MCF 10A (cell line): ENCODE results near the gene CTNND1. TPM values are rescaled to one million over a fixed set of nuclear protein-coding genes. Genes with fewer than 3 reads are reported as not detected.
A peak's percentile ranks its signal among the peaks of the same experiment; 100 is the strongest.

ENCODE experiments used
- BruUV-seq: library from RNA; stranded (reverse); fragments of 400-500 nt; replicated peaks from 2 replicates; lab custom pipeline; 2021; lab: Mats Ljungman, UMichigan
- CTCF ChIA-PET: fragments of 300-600 bp; sonication (Branson Sonifier 250); formaldehyde crosslinking; extraction: SDS; loops from one replicate; lab custom pipeline; 2021; ENCODE audit warnings: antibody characterized with exemption, inconsistent platforms; lab: Yijun Ruan, JAX
- POLR2A ChIA-PET: fragments of 300-600, 350-650 bp; sonication (Branson Sonifier 250); formaldehyde crosslinking; extraction: SDS; loops from one replicate; lab custom pipeline; 2020; ENCODE audit warnings: antibody characterized with exemption, inconsistent platforms; lab: Yijun Ruan, JAX
- DNase-seq: peaks from one replicate; pipeline ENCODE4 v3.0.0-alpha.2; 2018; ENCODE audit not compliant: unreplicated experiment
- H3K27ac Mint-ChIP-seq: one replicate; pipeline ENCODE4 v1.8.0; 2022; ENCODE audit warnings: mild to moderate bottlenecking, low read depth, mixed read lengths; ENCODE audit not compliant: unreplicated experiment
- H3K27me3 Mint-ChIP-seq: one replicate; pipeline ENCODE4 v1.8.0; 2022; ENCODE audit warnings: mixed read lengths; ENCODE audit not compliant: insufficient read depth, unreplicated experiment
- H3K36me3 Mint-ChIP-seq: one replicate; pipeline ENCODE4 v1.8.0; 2022; ENCODE audit warnings: mild to moderate bottlenecking, moderate library complexity, mixed read lengths; ENCODE audit not compliant: insufficient read depth, unreplicated experiment
- H3K4me1 Mint-ChIP-seq: one replicate; pipeline ENCODE4 v1.8.0; 2022; ENCODE audit warnings: mixed read lengths; ENCODE audit not compliant: insufficient read depth, unreplicated experiment
- H3K4me3 Mint-ChIP-seq: one replicate; pipeline ENCODE4 v1.8.0; 2022; ENCODE audit warnings: mild to moderate bottlenecking, moderate library complexity, mixed read lengths; ENCODE audit not compliant: unreplicated experiment
- H3K9me3 Mint-ChIP-seq: one replicate; pipeline ENCODE4 v1.8.0; 2022; ENCODE audit warnings: mixed read lengths; ENCODE audit not compliant: unreplicated experiment
- intact Hi-C: fragments of 100-400 bp; cut with micrococcal nuclease; formaldehyde crosslinking; loops from 2 replicates; pipeline ENCODE4 v1.14.1; 2022
- total RNA-seq: library from RNA; stranded (reverse); gene quantifications from 2 replicates; pipeline ENCODE4 v1.2.3, GENCODE V29; 2022
- TF ChIP-seq, protein P1 (sequence below): fragments of 200-600 bp; IDR thresholded peaks from one replicate; pipeline ENCODE4 v1.8.0; 2022; ENCODE audit warnings: antibody characterized with exemption, mild to moderate bottlenecking; ENCODE audit not compliant: unreplicated experiment

The CTNND1 gene
- total RNA-seq, 1 experiment from 2014 or later = 114 TPM

DNA sequence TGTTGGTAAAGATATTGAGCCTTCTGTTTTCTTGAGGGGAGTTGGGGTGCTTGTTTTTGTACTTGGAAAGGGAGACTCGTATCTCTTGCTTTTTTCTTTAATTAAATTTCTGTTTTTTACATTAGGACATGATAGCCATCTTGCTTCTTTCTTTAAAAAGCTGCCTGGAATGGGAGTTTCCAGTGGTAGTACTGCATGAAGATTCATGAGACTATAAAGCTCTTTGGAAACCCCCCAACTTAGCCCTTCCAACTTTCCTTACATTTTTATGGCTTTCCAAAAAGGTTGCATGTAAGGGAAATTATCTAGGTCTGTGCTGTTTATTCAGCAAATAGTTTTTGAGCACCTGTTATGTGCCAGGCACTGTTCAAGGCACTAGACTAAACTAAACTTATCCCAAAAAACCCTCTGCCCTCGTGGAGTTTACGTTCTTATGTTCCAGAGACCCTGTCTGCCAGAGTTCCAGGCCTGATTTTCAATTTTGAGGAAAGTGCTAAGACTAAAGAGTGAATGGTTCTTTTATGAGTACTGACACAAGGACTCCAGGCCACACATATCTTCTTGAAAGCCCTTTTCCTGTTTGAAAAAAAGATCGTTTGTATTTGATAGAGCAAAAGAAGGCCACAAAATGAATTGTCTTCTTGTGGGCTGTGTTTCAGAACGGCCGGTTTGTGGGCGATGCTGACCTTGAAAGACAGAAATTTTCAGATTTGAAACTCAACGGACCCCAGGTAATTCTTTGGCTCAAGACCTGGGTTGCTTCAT, 31.9 kb downstream of the CTNND1 start:
- Mint-ChIP-seq H3K27me3 (no peaks in the 10 kb centered on the region), H3K4me1 (peaks cover 34% of the 10 kb centered on the region), H3K9me3 (no peaks in the 10 kb centered on the region), H3K27ac (peak overlapping the region; percentile 84), H3K4me3 (peak overlapping the region; percentile 70), H3K36me3 (peaks cover 50% of the 10 kb centered on the region)
- POLR2A ChIA-PET = interaction anchor here (0.7 to 4.5 kb wide), 7 partner anchors 8 to 1377 kb away, joined by 3 to 34 read pairs (median 4); partner anchors contain the start of genes CTNND1, MED19, SELENOH and TMX2
- intact Hi-C loops = no loop called here
- no TSS peak for BruUV-seq
- DNase-seq = no peak
- CTCF ChIA-PET = interaction anchor here (0.6 to 6.1 kb wide), 3 partner anchors 26 to 430 kb away, joined by 3 to 62 read pairs (median 3); partner anchors contain the start of gene CTNND1
- TF ChIP-seq, protein P1, sequence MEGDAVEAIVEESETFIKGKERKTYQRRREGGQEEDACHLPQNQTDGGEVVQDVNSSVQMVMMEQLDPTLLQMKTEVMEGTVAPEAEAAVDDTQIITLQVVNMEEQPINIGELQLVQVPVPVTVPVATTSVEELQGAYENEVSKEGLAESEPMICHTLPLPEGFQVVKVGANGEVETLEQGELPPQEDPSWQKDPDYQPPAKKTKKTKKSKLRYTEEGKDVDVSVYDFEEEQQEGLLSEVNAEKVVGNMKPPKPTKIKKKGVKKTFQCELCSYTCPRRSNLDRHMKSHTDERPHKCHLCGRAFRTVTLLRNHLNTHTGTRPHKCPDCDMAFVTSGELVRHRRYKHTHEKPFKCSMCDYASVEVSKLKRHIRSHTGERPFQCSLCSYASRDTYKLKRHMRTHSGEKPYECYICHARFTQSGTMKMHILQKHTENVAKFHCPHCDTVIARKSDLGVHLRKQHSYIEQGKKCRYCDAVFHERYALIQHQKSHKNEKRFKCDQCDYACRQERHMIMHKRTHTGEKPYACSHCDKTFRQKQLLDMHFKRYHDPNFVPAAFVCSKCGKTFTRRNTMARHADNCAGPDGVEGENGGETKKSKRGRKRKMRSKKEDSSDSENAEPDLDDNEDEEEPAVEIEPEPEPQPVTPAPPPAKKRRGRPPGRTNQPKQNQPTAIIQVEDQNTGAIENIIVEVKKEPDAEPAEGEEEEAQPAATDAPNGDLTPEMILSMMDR = no peak

DNA sequence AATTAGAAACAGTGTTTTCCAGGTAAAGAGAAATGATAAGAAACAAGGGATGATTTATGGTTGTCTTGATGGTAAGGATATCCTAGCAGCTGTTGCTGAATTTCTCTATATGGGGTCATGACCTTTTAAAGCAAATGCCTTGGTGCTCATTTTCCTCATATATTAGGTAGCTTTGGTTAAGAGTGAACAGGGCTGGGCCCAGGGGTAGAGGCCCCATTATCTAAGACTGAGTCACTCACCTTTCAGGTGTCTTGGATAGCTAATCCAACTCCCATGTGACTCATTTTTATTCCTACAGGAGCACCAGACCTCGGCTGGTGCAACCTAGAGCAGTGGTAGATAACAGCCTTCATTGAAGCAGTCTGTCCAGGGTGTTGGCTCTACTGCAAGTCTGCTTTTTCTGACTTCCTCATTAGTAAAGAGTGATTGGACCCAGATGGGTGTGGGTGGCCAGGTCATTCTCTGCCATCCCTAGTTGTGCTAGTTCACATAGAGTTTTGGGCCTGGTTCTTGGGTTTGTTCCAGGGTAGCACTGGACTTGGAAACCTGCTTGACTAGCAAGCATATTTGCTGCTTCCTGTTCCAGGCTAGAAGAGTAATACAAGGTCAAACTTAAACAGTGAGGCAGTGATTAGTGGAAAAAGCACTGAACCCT, 37.4 kb downstream of the CTNND1 start:
- POLR2A ChIA-PET = interaction anchor here (0.7 to 6.2 kb wide), 14 partner anchors 10 to 778 kb away, joined by 3 to 215 read pairs (median 4); partner anchors contain the start of genes CTNND1, MED19, SELENOH and TMX2
- Mint-ChIP-seq H3K27ac (peak overlapping the region; percentile 64), H3K27me3 (no peaks in the 10 kb centered on the region), H3K4me3 (no peak overlapping the region), H3K36me3 (peaks cover 80% of the 10 kb centered on the region), H3K9me3 (no peaks in the 10 kb centered on the region), H3K4me1 (peaks cover 20% of the 10 kb centered on the region)
- BruUV-seq = no TSS peak
- intact Hi-C loops = loop anchor here (1.0 kb wide), 3 partner anchors 21 to 87 kb away; partner anchors contain the start of genes MED19 and TMX2
- CTCF ChIA-PET = interaction anchor here (0.6 to 14.9 kb wide), 12 partner anchors 10 to 725 kb away, joined by 3 to 312 read pairs (median 6); partner anchors contain the start of genes BTBD18 and CTNND1
- TF ChIP-seq, protein P1 = no peak
- DNase-seq = peak; percentile 87

DNA sequence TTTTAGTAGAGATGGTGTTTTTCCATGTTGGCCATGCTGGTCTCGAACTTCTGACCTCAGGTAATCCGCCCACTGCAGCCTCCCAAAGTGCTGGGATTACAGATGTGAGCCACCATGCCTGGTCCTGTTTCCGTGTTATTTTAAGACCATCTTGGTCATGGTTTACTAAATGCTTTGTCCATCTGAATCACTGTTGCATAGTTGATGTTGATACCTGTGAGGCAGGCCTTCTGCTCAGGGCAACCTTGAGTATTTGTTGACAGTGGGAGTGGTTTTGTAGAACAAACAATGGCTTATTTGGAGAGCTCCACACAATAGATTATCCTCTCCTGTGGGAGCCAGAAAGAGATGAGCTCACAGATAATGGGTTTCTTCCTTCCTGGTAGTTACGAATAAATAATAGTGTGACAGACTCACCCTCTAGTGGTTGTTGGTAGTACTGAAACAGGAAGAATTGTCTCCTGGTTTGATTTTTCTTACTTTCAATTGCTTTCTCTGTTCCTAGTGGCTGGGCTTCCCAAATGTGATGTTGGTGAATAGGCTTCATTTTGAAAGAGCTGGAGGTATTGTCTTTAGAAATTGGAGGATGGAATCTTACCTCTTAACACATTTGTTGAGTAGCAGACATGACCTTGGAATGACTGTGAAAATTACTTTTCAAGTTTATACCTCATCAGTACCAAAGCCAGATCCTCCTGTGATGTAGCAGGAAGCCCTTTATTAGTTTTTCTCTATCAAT, 39.0 kb downstream of the CTNND1 start:
- H3K36me3 Mint-ChIP-seq = peaks cover 87% of the 10 kb centered on the region
- POLR2A ChIA-PET = interaction anchor here (0.6 to 6.2 kb wide), 16 partner anchors 12 to 239 kb away, joined by 3 to 215 read pairs (median 6); partner anchors contain the start of genes BTBD18, CTNND1, MED19 and SELENOH
- CTCF ChIA-PET = interaction anchor here (0.5 to 14.9 kb wide), 51 partner anchors 9 to 774 kb away, joined by 3 to 312 read pairs (median 5); partner anchors contain the start of genes BTBD18, CTNND1, MED19 and OR5B21
- H3K9me3 Mint-ChIP-seq = no peaks in the 10 kb centered on the region
- H3K4me1 Mint-ChIP-seq = peaks cover 20% of the 10 kb centered on the region
- no peak overlapping the region for H3K27ac Mint-ChIP-seq
- BruUV-seq = no TSS peak
- DNase-seq = peak; percentile 76
- H3K4me3 Mint-ChIP-seq = no peak overlapping the region
- TF ChIP-seq, protein P1 = peak; percentile 71
- intact Hi-C loops = loop anchor here (1.0 to 10.0 kb wide), 5 partner anchors 38 to 712 kb away; partner anchors contain the start of genes BTBD18 and ZDHHC5
- H3K27me3 Mint-ChIP-seq = no peaks in the 10 kb centered on the region
